ENCODE measurements around the gene MISP.

Gene MISP

GRCh38 chr19:813219-814151 lies 62.6 kb downstream of the MISP start:
- H3K27ac Mint-ChIP-seq, result peak overlapping the region; percentile 62
- no peak overlapping the region for H3K4me3 Mint-ChIP-seq
- peaks cover 8% of the 10 kb centered on the region for H3K36me3 Mint-ChIP-seq

More at GRCh38 chr19:813219-814151, 62.6 kb downstream of the MISP start:
- Mint-ChIP-seq H3K27me3 (no peaks in the 10 kb centered on the region), H3K9me3 (no peaks in the 10 kb centered on the region), H3K4me1 (no peaks in the 10 kb centered on the region)

All from activated naive CD4-positive, alpha-beta T cell treated with anti-CD3 and anti-CD28 coated beads, Interleukin-2, amount 50 U/mL, for 24 hours (primary cell).